Gastrocnemius medialis (tissue), 4 donors: ENCODE measurements around the gene ARHGAP26. TPM values are rescaled to one million over a fixed set of nuclear protein-coding genes. Genes with fewer than 3 reads are reported as not detected.

Experiments
- ATAC-seq, 2 donors: fragments of 150-250 bp; one replicate each; pipeline ENCODE4 v1.9.1; 2016
- DNase-seq, 2 donors: peaks; one replicate each; pipeline ENCODE4 v3.0.0-alpha.2; 2019
- H3K27ac ChIP-seq, 4 donors: fragments of 200-600 bp; sonication (generic); 1 replicate in 1 of 4; 2 replicates in 3 of 4; pipeline ENCODE4 v1.5.1; 2016 to 2018; ENCODE audit warnings: mild to moderate bottlenecking in 2 of 4, moderate library complexity in 1 of 4
- H3K27me3 ChIP-seq, 3 donors: fragments of 200-600 bp; sonication (generic) in 2 of 3; 1 replicate in 1 of 3; 2 replicates in 2 of 3; pipeline versions ENCODE4 v1.5.1 to v1.6.0; 2016 to 2019; ENCODE audit warnings: mild to moderate bottlenecking in 1 of 3, moderate library complexity in 1 of 3
- H3K36me3 ChIP-seq, 2 donors: fragments of 200-600 bp; sonication (generic) in 1 of 2; one replicate each; pipeline ENCODE4 v1.5.1; 2017 to 2018
- H3K4me1 ChIP-seq, 2 donors: fragments of 200-600 bp; sonication (generic) in 1 of 2; one replicate each; pipeline ENCODE4 v1.5.1; 2016 to 2017; ENCODE audit warnings: mild to moderate bottlenecking in 2 of 2
- H3K4me3 ChIP-seq, 4 donors: fragments of 200-600 bp; sonication (generic) in 3 of 4; 1 replicate in 1 of 4; 2 replicates in 3 of 4; pipeline ENCODE4 v1.5.1; 2016 to 2019; ENCODE audit warnings: mild to moderate bottlenecking in 2 of 4
- H3K9me3 ChIP-seq, 3 donors: fragments of 200-600 bp; sonication (generic) in 2 of 3; 1 replicate in 1 of 3; 2 replicates in 2 of 3; pipeline ENCODE4 v1.5.1; 2016 to 2019
- CTCF ChIP-seq, 5 experiments: fragments of 450-650 bp in 3 of 5; fragments of 200-600 bp in 2 of 5; sonication (generic) in 2 of 5; IDR thresholded peaks in 4 of 5; conservative IDR thresholded peaks in 1 of 5; 1 replicate in 4 of 5; 2 replicates in 1 of 5; pipeline ENCODE4 v1.5.1; 2016 to 2019; ENCODE audit warnings: antibody characterized with exemption in 5 of 5, mild to moderate bottlenecking in 3 of 5, moderate library complexity in 3 of 5
- POLR2A ChIP-seq, 2 donors: fragments of 450-650 bp; IDR thresholded peaks; one replicate each; pipeline ENCODE4 v1.6.1; 2017; ENCODE audit warnings: antibody characterized with exemption in 2 of 2, mild to moderate bottlenecking in 2 of 2, moderate library complexity in 2 of 2
- in situ Hi-C, 4 donors: fragments of 200-750 bp; cut with MboI; loops; one replicate each; pipeline versions ENCODE4 v1.15.0 to v1.8.0; 2017; ENCODE audit warnings: low sequenced_read_pairs in 4 of 4
- intact Hi-C: fragments of 100-400 bp; cut with DNase I; formaldehyde crosslinking; loops from one replicate; pipeline ENCODE4 v1.15.1; 2023; ENCODE audit warnings: low total_unique reads
- total RNA-seq, 4 donors: library from RNA; depleted of rRNA; stranded (reverse); fragments of >200 nt; gene quantifications; one replicate each; pipeline versions ENCODE4 v1.1.0 to v1.2.3, GENCODE V29; 2016

Gene ARHGAP26
- total RNA-seq, 4 donors from 2014 or later, result 9.1 to 22.4 (median 13.4) TPM

GRCh38 chr5:142844866-142845265 lies 74.7 kb downstream of the ARHGAP26 start:
- no peak for TF ChIP-seq POLR2A (IDR thresholded peaks at IDR 0.05)
- TF ChIP-seq CTCF (IDR thresholded peaks at IDR 0.05 in 4 of 5, conservative IDR thresholded peaks at IDR 0.05 in 1 of 5), result no peak
- no peaks in the 10 kb centered on the region for H3K36me3 ChIP-seq
- H3K9me3 ChIP-seq, result no peaks in the 10 kb centered on the region
- no peak for DNase-seq
- in situ Hi-C loops (no loop called here), intact Hi-C loops (no loop called here)
- H3K4me1 ChIP-seq, result peaks cover 38 to 56% of the 10 kb centered on the region in 2 donors
- H3K27me3 ChIP-seq, result no peaks in the 10 kb centered on the region
- ATAC-seq, result no peak
- H3K27ac ChIP-seq, result peak overlapping the region in 2 of 4 donors; percentile 14 to 29
- H3K4me3 ChIP-seq, result no peak overlapping the region

- peaks cover 33 to 53% of the 10 kb centered on the region in 2 donors for H3K4me1 ChIP-seq
Measured at GRCh38 chr5:142845402-142845921, 75.3 kb downstream of the ARHGAP26 start.

GRCh38 chr5:142845954-142846398 lies 75.8 kb downstream of the ARHGAP26 start:
- peak overlapping the region; percentile 0 to 29 (median 9) for H3K27ac ChIP-seq

More at GRCh38 chr5:142845402-142845921, 75.3 kb downstream of the ARHGAP26 start:
- peak overlapping the region; percentile 0 to 29 (median 9) for H3K27ac ChIP-seq
- in situ Hi-C loops (no loop called here), intact Hi-C loops (no loop called here)
- ATAC-seq (peak; percentile 23 to 64), DNase-seq (no peak)
- TF ChIP-seq CTCF (IDR thresholded peaks at IDR 0.05 in 4 of 5, conservative IDR thresholded peaks at IDR 0.05 in 1 of 5) (no peak), POLR2A (IDR thresholded peaks at IDR 0.05) (no peak)
- H3K9me3 ChIP-seq, result no peaks in the 10 kb centered on the region
- H3K27me3 ChIP-seq, result no peaks in the 10 kb centered on the region
- H3K36me3 ChIP-seq, result no peaks in the 10 kb centered on the region
- H3K4me3 ChIP-seq, result no peak overlapping the region

GRCh38 chr5:142846406-142846805 lies 76.2 kb downstream of the ARHGAP26 start:
- ATAC-seq (no peak), DNase-seq (no peak)
- no peak overlapping the region for H3K4me3 ChIP-seq
- H3K4me1 ChIP-seq, result peaks cover 33 to 46% of the 10 kb centered on the region in 2 donors
- in situ Hi-C loops (no loop called here), intact Hi-C loops (no loop called here)
- TF ChIP-seq POLR2A (IDR thresholded peaks at IDR 0.05) (no peak), CTCF (IDR thresholded peaks at IDR 0.05 in 4 of 5, conservative IDR thresholded peaks at IDR 0.05 in 1 of 5) (no peak)
- H3K27me3 ChIP-seq, result no peaks in the 10 kb centered on the region
- H3K27ac ChIP-seq, result peak overlapping the region in 1 of 4 donors; percentile 29
- H3K36me3 ChIP-seq, result no peaks in the 10 kb centered on the region
- H3K9me3 ChIP-seq, result no peaks in the 10 kb centered on the region

More at GRCh38 chr5:142845954-142846398, 75.8 kb downstream of the ARHGAP26 start:
- H3K9me3 ChIP-seq, result no peaks in the 10 kb centered on the region
- TF ChIP-seq CTCF (IDR thresholded peaks at IDR 0.05 in 4 of 5, conservative IDR thresholded peaks at IDR 0.05 in 1 of 5), result no peak
- H3K4me1 ChIP-seq, result peaks cover 33 to 50% of the 10 kb centered on the region in 2 donors
- H3K4me3 ChIP-seq, result no peak overlapping the region
- intact Hi-C loops (no loop called here), in situ Hi-C loops (no loop called here)
- no peaks in the 10 kb centered on the region for H3K36me3 ChIP-seq
- ATAC-seq (no peak), DNase-seq (no peak)
- H3K27me3 ChIP-seq, result no peaks in the 10 kb centered on the region
